CD8-positive, alpha-beta memory T cell (primary cell): ENCODE data around the gene CACYBP. TPM values are rescaled to one million over a fixed set of nuclear protein-coding genes. Genes with fewer than 3 reads are reported as not detected.

ENCODE experiments used
- CTCF ChIA-PET: fragments of 350-600 bp; sonication (Branson Sonifier 250); formaldehyde crosslinking; loops from one replicate; lab custom pipeline; 2021; ENCODE audit warnings: antibody characterized with exemption; lab: Charles Lee
- POLR2A ChIA-PET: fragments of 350-600 bp; sonication (Branson Sonifier 250); formaldehyde crosslinking; loops from one replicate; lab custom pipeline; 2021; ENCODE audit warnings: antibody characterized with exemption; lab: Charles Lee
- DNase-seq, 5 donors: peaks; one replicate each; pipeline versions ENCODE4 v3.0.0 to v3.0.0-alpha.2; 2020 to 2022; ENCODE audit warnings: mixed read lengths in 1 of 5
- H3K27ac ChIP-seq: one replicate; pipeline ENCODE4 v1.7.0; 2013; ENCODE audit warnings: low read depth, mild to moderate bottlenecking, low read length, moderate library complexity
- H3K27me3 ChIP-seq: 2 replicates; pipeline ENCODE4 v1.7.0; 2013; ENCODE audit warnings: low read length, mild to moderate bottlenecking; ENCODE audit not compliant: insufficient read depth, poor library complexity, severe bottlenecking
- H3K36me3 ChIP-seq: 2 replicates; pipeline ENCODE4 v1.7.0; 2013; ENCODE audit warnings: mild to moderate bottlenecking, low read length, moderate library complexity; ENCODE audit not compliant: insufficient read depth
- H3K4me1 ChIP-seq: 2 replicates; pipeline ENCODE4 v1.7.0; 2013; ENCODE audit warnings: mild to moderate bottlenecking, low read length, moderate library complexity; ENCODE audit not compliant: insufficient read depth
- H3K4me3 ChIP-seq: 2 replicates; pipeline ENCODE4 v1.7.0; 2013; ENCODE audit warnings: mild to moderate bottlenecking, low read length
- H3K9me3 ChIP-seq: 2 replicates; pipeline ENCODE4 v1.7.0; 2013; ENCODE audit warnings: mild to moderate bottlenecking, low read length
- H3K27ac Mint-ChIP-seq, 8 donors: one replicate each; pipeline ENCODE4 v1.8.0; 2020 to 2021; ENCODE audit warnings: mixed read lengths in 8 of 8, mild to moderate bottlenecking in 6 of 8, inconsistent platforms in 3 of 8, moderate library complexity in 3 of 8
- H3K27me3 Mint-ChIP-seq, 2 donors: one replicate each; pipeline ENCODE4 v1.8.0; 2020 to 2021; ENCODE audit warnings: mixed read lengths in 2 of 2, mild to moderate bottlenecking in 1 of 2, moderate library complexity in 1 of 2
- H3K36me3 Mint-ChIP-seq, 3 donors: one replicate each; pipeline ENCODE4 v1.8.0; 2020 to 2021; ENCODE audit warnings: mixed read lengths in 3 of 3, inconsistent platforms in 1 of 3, mild to moderate bottlenecking in 1 of 3
- H3K4me1 Mint-ChIP-seq, 3 donors: one replicate each; pipeline ENCODE4 v1.8.0; 2020 to 2021; ENCODE audit warnings: mixed read lengths in 3 of 3, inconsistent platforms in 1 of 3, mild to moderate bottlenecking in 1 of 3
- H3K4me3 Mint-ChIP-seq, 7 donors: one replicate each; pipeline ENCODE4 v1.8.0; 2020 to 2021; ENCODE audit warnings: mixed read lengths in 7 of 7, mild to moderate bottlenecking in 6 of 7, moderate library complexity in 4 of 7, inconsistent platforms in 2 of 7
- H3K9me3 Mint-ChIP-seq, 5 donors: one replicate each; pipeline ENCODE4 v1.8.0; 2020 to 2022; ENCODE audit warnings: mixed read lengths in 5 of 5, mild to moderate bottlenecking in 3 of 5, moderate library complexity in 2 of 5, inconsistent platforms in 1 of 5
- polyA plus RNA-seq: library from polyadenylated mRNA; unstranded; fragments of 300-500 nt; fragmentation: Illumina TruSeq; gene quantifications from one replicate; pipeline ENCODE4 v1.2.3, GENCODE V29; 2021
- total RNA-seq, 2 experiments: library from RNA; stranded (reverse); gene quantifications; one replicate each; pipeline ENCODE4 v1.2.3, GENCODE V29; 2021

The CACYBP gene
- total RNA-seq (100 to 1,000 TPM; 345 to 372 TPM), polyA plus RNA-seq (166 TPM)

- H3K9me3 ChIP-seq: no peaks in the 10 kb centered on the region
- peaks cover 32% of the 10 kb centered on the region for H3K4me1 ChIP-seq
- H3K36me3 ChIP-seq: peaks cover 2% of the 10 kb centered on the region
- H3K4me3 ChIP-seq: peak within 1 kb of the TSS; percentile 85
- peak within 1 kb of the TSS; percentile 100 for H3K27ac ChIP-seq
- H3K36me3 Mint-ChIP-seq: peaks cover 0 to 19% (median 2%) of the 10 kb centered on the region in 3 donors
- POLR2A ChIA-PET: interaction anchor here (0.6 to 4.7 kb wide), 15 partner anchors 11 to 1124 kb away, joined by 3 to 123 read pairs (median 6); partner anchors contain the start of gene MRPS14
- CTCF ChIA-PET: interaction anchor here (0.7 to 3.4 kb wide), 12 partner anchors 10 to 738 kb away, joined by 3 to 34 read pairs (median 5); partner anchors contain the start of gene MRPS14
- peak within 1 kb of the TSS in 4 of 8 donors; percentile 80 to 95 (median 89) for H3K27ac Mint-ChIP-seq
- no peak within 1 kb of the TSS for H3K4me3 Mint-ChIP-seq
- peaks cover 38 to 44% (median 43%) of the 10 kb centered on the region in 3 donors for H3K4me1 Mint-ChIP-seq
- no peaks in the 10 kb centered on the region for H3K27me3 ChIP-seq
- no peaks in the 10 kb centered on the region for H3K27me3 Mint-ChIP-seq
- no peak for DNase-seq
- no peaks in the 10 kb centered on the region for H3K9me3 Mint-ChIP-seq
Measured at GRCh38 chr1:174999936-175000696, at the start of gene CACYBP. CACYBP (plus strand) TSS chr1:174999947; CDS start chr1:175000181, 234 bp downstream.

- ChIA-PET POLR2A (interaction anchor here (0.5 to 1.1 kb wide), 2 partner anchors 9 kb away, joined by 3 to 4 read pairs; no protein-coding TSS in a partner anchor), CTCF (interaction anchor here (1.4 kb wide), 2 partner anchors 8 to 12 kb away, joined by 3 to 5 read pairs; no protein-coding TSS in a partner anchor)
- Histone ChIP-seq H3K36me3 (no peaks in the 10 kb centered on the region), H3K9me3 (no peaks in the 10 kb centered on the region), H3K27ac (no peak overlapping the region), H3K4me1 (peaks cover 5% of the 10 kb centered on the region), H3K4me3 (no peak overlapping the region), H3K27me3 (no peaks in the 10 kb centered on the region)
- peaks cover 26 to 47% (median 39%) of the 10 kb centered on the region in 3 donors for H3K4me1 Mint-ChIP-seq
- H3K36me3 Mint-ChIP-seq: peaks cover 0 to 10% (median 3%) of the 10 kb centered on the region in 3 donors
- H3K27me3 Mint-ChIP-seq: no peaks in the 10 kb centered on the region
- DNase-seq: no peak
- peak overlapping the region in 5 of 8 donors; percentile 5 to 76 (median 66) for H3K27ac Mint-ChIP-seq
- no peak overlapping the region for H3K4me3 Mint-ChIP-seq
- H3K9me3 Mint-ChIP-seq: no peaks in the 10 kb centered on the region
Measured at GRCh38 chr1:174953285-174954072, 46.3 kb upstream of the CACYBP start.

- no peaks in the 10 kb centered on the region for H3K9me3 ChIP-seq
Measured at GRCh38 chr1:174954073-174954460, 45.7 kb upstream of the CACYBP start.

GRCh38 chr1:174954671-174955669, 44.8 kb upstream of the CACYBP start:
- POLR2A ChIA-PET: interaction anchor here (1.0 to 1.1 kb wide), 2 partner anchors 7 to 9 kb away, joined by 3 read pairs; no protein-coding TSS in a partner anchor
- Histone ChIP-seq H3K4me3 (no peak overlapping the region), H3K4me1 (peaks cover 5% of the 10 kb centered on the region), H3K27ac (no peak overlapping the region), H3K9me3 (no peaks in the 10 kb centered on the region), H3K36me3 (no peaks in the 10 kb centered on the region), H3K27me3 (no peaks in the 10 kb centered on the region)
- peaks cover 0 to 14% (median 3%) of the 10 kb centered on the region in 3 donors for H3K36me3 Mint-ChIP-seq
- H3K27ac Mint-ChIP-seq: peak overlapping the region in 7 of 8 donors; percentile 8 to 67 (median 56)
- DNase-seq: no peak
- H3K4me1 Mint-ChIP-seq: peaks cover 26 to 54% (median 45%) of the 10 kb centered on the region in 3 donors
- no peaks in the 10 kb centered on the region for H3K9me3 Mint-ChIP-seq
- H3K4me3 Mint-ChIP-seq: no peak overlapping the region
- CTCF ChIA-PET: no interaction called here
- no peaks in the 10 kb centered on the region for H3K27me3 Mint-ChIP-seq

More at GRCh38 chr1:174954073-174954460, 45.7 kb upstream of the CACYBP start:
- H3K4me3 Mint-ChIP-seq: no peak overlapping the region
- H3K27ac ChIP-seq: no peak overlapping the region
- H3K4me1 ChIP-seq: peaks cover 5% of the 10 kb centered on the region
- no peak for DNase-seq
- peaks cover 0 to 13% (median 3%) of the 10 kb centered on the region in 3 donors for H3K36me3 Mint-ChIP-seq
- no peaks in the 10 kb centered on the region for H3K27me3 ChIP-seq
- peak overlapping the region in 6 of 8 donors; percentile 28 to 79 (median 68) for H3K27ac Mint-ChIP-seq
- POLR2A ChIA-PET: interaction anchor here (0.5 to 1.1 kb wide), 3 partner anchors 8 to 10 kb away, joined by 3 to 4 read pairs (median 3); no protein-coding TSS in a partner anchor
- no peak overlapping the region for H3K4me3 ChIP-seq
- peaks cover 26 to 51% (median 45%) of the 10 kb centered on the region in 3 donors for H3K4me1 Mint-ChIP-seq
- no peaks in the 10 kb centered on the region for H3K9me3 Mint-ChIP-seq
- CTCF ChIA-PET: no interaction called here
- H3K36me3 ChIP-seq: no peaks in the 10 kb centered on the region
- H3K27me3 Mint-ChIP-seq: no peaks in the 10 kb centered on the region

- no peak overlapping the region for H3K4me3 ChIP-seq
- ChIA-PET POLR2A (interaction anchor here (0.6 kb wide), 1 partner anchor 156 kb away, joined by 3 read pairs; no protein-coding TSS in a partner anchor), CTCF (no interaction called here)
- Mint-ChIP-seq H3K27ac (peak overlapping the region in 1 of 8 donors; percentile 3), H3K36me3 (peaks cover 0 to 14% (median 5%) of the 10 kb centered on the region in 3 donors), H3K4me3 (no peak overlapping the region), H3K27me3 (no peaks in the 10 kb centered on the region), H3K4me1 (peaks cover 26 to 50% (median 50%) of the 10 kb centered on the region in 3 donors), H3K9me3 (no peaks in the 10 kb centered on the region)
- no peaks in the 10 kb centered on the region for H3K9me3 ChIP-seq
- peaks cover 5% of the 10 kb centered on the region for H3K4me1 ChIP-seq
- H3K27me3 ChIP-seq: no peaks in the 10 kb centered on the region
- H3K36me3 ChIP-seq: no peaks in the 10 kb centered on the region
- DNase-seq: no peak
- no peak overlapping the region for H3K27ac ChIP-seq
Measured at GRCh38 chr1:174956086-174956485, 43.7 kb upstream of the CACYBP start.

- Mint-ChIP-seq H3K4me1 (peaks cover 26 to 50% (median 50%) of the 10 kb centered on the region in 3 donors), H3K27ac (peak overlapping the region in 1 of 8 donors; percentile 46), H3K27me3 (no peaks in the 10 kb centered on the region), H3K36me3 (peaks cover 0 to 14% (median 5%) of the 10 kb centered on the region in 3 donors), H3K4me3 (peak overlapping the region in 1 of 7 donors; percentile 1), H3K9me3 (no peaks in the 10 kb centered on the region)
- no peaks in the 10 kb centered on the region for H3K36me3 ChIP-seq
- no peak for DNase-seq
- peaks cover 5% of the 10 kb centered on the region for H3K4me1 ChIP-seq
- no peak overlapping the region for H3K4me3 ChIP-seq
- H3K27ac ChIP-seq: no peak overlapping the region
- ChIA-PET CTCF (no interaction called here), POLR2A (interaction anchor here (0.6 to 0.7 kb wide), 2 partner anchors 121 to 157 kb away, joined by 3 to 5 read pairs; no protein-coding TSS in a partner anchor)
- no peaks in the 10 kb centered on the region for H3K27me3 ChIP-seq
- no peaks in the 10 kb centered on the region for H3K9me3 ChIP-seq
Measured at GRCh38 chr1:174956976-174957375, 42.8 kb upstream of the CACYBP start.

- no peaks in the 10 kb centered on the region for H3K27me3 ChIP-seq
- Mint-ChIP-seq H3K4me1 (peaks cover 26 to 50% (median 50%) of the 10 kb centered on the region in 3 donors), H3K9me3 (no peaks in the 10 kb centered on the region), H3K4me3 (peak overlapping the region in 5 of 7 donors; percentile 0 to 67 (median 52)), H3K36me3 (peaks cover 0 to 14% (median 5%) of the 10 kb centered on the region in 3 donors), H3K27me3 (no peaks in the 10 kb centered on the region), H3K27ac (peak overlapping the region in 6 of 8 donors; percentile 30 to 88 (median 58))
- no peak overlapping the region for H3K27ac ChIP-seq
- DNase-seq: no peak
- CTCF ChIA-PET: no interaction called here
- POLR2A ChIA-PET: no interaction called here
- no peak overlapping the region for H3K4me3 ChIP-seq
- H3K36me3 ChIP-seq: no peaks in the 10 kb centered on the region
- H3K9me3 ChIP-seq: no peaks in the 10 kb centered on the region
- peaks cover 5% of the 10 kb centered on the region for H3K4me1 ChIP-seq
Measured at GRCh38 chr1:174957829-174958228, 41.9 kb upstream of the CACYBP start.
